Activated T-cell treated with anti-CD3 and anti-CD28 coated beads for 4 hours (primary cell): ENCODE results near the gene GLIPR1.
"Not testable (repeated sequence)": the region's sequence is repeated elsewhere in the genome, so short reads cannot be mapped to it uniquely, and the experiment has no call there.

Experiments
- DNase-seq: peaks from one replicate; pipeline ENCODE4 v3.0.0-alpha.2; 2020

Gene GLIPR1

DNA sequence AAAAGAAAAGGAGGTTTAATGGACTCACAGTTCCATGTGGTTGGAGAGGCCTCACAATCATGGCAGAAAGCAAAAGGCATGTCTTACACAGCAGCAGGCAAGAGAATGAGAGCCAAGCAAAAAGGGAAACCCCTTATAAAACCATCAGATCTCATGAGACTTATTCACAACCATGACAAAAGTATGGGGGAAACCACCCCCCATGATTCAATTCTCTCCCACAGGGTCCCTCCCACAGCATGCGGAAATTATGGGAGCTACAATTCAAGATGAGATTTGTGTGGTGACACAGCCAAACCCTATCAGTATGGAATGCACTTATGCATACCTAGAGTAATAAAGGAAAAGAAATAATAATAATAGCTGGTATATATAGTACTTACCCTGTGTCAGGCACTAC is 4.5 kb upstream of the GLIPR1 start:
- no peak for DNase-seq

DNA sequence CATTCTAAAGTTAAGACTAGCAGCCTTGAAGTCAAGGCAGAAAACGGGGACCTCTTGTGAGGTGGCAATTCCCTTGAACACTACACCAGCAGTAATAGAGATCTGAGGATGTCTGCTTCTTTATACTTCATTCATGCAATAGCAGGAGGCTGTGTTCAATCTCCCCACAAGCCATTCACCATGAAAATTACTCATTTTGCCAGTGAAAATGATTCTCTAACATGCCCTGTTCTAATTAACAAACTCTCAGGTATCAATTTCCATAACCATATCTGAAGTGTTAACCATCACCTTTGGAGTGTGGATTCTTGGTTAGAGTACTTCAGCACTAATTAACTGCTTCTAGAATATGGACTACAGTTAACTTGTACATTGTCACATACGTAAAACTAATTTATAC is 3.4 kb upstream of the GLIPR1 start:
- no peak for DNase-seq

DNA sequence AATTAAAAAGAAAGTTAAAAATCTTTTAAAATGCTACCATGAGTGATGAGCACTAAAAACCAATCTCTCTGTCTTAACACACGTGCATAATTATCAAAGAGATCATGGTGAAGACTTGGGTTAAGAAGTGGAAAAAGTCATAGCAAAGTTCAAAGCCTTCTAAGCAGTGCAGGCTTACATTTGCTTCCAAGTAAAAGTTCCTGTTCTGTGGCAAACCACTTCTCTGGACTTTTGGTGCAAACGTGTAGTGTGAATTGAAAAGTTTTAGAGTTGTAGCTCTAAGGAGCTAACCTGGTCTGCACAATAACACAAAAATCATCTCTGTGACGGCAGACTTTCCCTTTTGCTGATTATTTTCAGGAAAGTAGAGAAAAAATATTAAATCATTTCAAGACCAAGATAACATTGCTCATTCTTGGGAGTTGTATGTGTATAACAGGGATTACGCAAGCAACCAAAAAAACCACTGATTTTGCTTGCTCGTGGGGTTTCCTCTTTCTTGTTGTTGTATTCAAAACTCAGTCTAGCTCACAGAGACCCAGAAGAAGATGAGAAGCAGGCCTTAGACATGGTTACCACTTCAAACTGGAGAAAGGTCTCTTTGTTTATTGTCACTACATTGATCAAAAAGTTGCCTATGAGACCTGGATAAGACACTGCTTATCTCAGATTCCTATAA is 2.3 kb upstream of the GLIPR1 start:
- no peak for DNase-seq

DNA sequence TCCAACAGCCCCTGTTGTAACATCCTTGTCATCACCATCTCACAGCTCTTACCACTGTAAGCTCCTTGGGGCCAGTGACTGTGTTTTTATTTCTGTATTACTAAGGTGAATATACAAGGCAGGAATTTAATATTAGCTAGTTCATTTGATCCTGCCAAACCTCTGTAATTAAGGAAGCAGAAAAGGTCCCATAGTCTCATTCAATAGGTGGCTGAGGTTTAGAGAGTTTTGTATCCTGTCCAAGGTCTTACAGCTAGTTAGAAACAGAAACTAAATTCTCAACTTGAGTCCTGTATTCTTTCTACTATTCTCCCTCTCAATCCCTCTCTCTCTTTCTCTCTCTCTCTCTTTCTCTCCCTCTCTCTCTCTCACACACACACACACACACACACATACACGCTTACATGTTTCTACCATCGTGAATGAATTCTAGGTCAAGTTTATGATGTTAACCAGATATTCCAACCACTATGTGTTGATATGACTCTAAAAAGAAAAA is 543 bp upstream of the GLIPR1 start:
- DNase-seq: no peak

DNA sequence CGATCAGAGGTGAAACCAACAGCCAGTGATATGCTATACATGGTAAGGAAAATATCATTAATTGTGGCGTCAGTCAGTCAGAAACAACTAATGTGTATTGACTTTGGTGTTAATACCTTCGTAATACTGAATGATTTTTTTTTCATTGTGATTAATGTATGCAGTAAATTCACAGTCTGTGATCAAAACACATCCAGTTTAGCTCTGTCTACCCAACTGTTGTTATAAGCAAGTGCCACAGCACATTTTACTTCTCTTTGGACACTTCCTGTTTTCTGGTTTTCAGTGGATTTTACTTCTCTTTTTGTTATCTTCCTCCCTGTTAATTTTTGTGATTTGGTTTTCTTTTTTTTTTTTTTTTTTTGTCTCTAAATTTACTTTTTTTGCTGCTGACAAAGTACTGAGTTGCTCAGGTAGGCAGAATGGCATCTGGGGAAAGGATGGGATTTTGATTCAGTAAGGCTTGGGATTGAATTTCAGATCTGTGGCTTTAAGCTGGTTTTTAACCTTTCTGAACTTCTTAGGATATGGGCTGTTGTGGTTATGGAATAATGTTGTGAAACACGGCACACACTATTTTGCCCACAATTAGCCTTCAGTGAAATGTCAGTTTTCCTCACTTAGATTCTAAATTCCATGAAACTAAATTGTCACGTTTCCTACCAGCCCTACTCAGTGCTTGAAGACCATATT is 604 bp downstream of the GLIPR1 start:
- DNase-seq: no peak

DNA sequence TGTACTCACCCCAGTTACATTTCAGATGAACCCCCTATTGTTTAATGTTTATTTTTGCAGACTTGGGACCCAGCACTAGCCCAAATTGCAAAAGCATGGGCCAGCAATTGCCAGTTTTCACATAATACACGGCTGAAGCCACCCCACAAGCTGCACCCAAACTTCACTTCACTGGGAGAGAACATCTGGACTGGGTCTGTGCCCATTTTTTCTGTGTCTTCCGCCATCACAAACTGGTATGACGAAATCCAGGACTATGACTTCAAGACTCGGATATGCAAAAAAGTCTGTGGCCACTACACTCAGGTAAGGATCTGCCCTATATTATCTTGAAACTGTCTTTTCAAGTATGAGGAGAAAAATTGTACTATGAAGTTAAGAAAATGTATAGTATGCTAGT is 1.2 kb downstream of the GLIPR1 start:
- no peak for DNase-seq

DNA sequence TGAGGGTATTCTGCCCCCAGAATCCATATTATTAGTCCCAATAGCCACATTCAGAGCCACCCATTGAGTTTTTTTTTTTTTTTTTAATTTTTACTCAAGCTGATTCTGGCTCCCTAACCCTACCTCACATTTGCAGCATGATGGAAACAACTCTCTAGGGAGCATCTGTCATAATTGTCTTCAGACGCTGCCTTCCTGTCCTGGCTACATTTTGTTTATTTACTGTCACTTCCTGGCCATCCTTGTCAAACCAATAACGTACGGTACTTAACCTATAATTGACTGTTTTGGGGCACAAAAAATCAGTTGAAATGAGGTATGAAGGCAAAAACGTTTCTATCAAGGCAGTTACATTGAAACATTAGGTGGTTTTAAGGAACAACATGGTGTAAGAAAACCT is 2.1 kb downstream of the GLIPR1 start:
- no peak for DNase-seq

DNA sequence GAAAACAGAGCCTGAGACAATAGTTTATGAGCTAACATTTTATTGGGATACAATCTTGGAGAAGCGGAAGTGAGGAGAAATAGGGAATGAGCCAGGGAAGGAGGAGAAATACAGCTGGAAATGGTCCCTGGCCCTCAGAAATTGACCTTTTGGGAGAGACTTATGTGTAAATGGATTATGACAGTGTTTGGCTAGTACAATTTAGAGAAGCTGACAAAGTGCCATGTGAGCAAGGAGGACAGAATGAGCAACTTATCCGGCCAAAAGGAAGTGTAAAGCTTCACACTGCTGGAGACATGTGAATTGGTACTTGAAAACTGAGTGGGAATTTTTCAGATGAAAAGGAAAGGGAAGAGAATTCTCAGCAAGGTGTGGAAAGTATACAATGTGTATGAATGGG is 2.9 kb downstream of the GLIPR1 start:
- no peak for DNase-seq

DNA sequence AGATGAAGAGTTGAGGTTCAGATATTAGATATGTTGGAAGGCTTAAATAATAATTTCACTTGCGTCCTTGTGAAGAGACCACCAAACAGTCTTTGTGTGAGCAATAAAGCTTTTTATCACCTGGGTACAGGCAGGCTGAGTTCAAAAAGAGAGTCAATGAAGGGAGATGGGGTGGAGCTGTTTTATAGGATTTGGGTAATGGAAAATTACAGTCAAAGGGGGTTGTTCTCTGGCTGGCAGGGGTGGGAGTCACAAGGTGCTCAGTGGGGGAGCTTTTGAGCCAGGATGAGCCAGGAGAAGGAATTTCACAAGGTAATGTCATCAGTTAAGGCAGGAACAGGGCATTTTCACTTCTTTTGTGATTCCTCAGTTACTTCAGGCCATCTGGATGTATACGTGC is 3.9 kb downstream of the GLIPR1 start:
- not testable (repeated sequence) for DNase-seq

DNA sequence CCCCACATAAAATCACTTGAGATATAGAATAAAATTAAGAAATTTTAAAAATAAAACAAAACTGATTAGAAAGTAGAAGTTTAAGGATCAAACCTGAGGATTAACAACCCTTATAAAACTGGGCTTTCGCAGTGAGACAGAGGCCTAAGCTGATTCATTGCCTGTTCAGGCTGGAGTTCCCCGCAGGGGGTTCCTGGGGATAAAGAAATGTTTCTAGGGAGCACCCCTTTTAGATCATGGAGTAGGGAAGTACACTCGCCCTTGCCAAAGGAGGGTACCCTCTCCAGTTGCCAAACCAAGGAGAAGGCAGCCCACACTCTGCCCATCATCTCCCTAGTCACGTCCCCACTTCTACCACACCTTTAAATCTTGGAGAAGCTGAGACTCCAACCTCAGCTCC is 6.8 kb downstream of the GLIPR1 start:
- no peak for DNase-seq

DNA sequence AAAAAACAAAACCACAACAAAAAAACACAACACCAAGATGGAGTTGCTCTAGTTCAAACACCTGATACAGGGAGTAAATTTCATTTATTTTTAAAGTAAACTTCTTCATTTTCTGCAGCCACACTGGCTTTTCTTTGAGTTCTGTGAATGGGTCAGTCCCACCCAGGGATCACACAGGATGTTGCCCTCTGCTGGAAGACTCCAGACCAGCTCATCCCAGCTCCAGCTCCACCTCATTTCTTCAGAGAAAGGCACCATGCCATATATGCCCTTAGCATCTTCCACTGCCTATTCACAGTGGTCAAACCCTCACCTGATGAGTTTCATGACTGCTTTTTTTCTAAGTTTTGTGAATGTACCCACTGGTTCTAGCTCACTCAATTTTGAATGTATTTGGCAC is 8.0 kb downstream of the GLIPR1 start:
- no peak for DNase-seq

DNA sequence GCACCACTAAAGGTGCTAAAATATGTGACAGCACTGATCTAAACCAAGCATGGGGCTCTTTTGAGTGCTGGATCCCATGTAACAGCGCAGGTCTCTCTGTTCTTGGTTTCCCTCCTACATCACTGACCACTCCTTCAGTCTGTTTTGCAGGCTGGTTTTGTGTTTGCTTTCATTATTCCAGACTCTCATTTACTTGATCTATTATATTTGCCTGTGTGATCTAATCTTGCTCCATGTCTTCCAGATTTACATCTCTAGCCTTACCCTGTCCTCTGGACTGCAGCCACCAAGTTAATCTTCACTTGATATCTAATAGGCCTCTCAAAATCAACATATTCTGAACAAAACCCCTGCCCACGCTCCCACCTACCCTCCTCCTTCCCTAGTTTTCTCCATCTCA is 8.6 kb downstream of the GLIPR1 start:
- no peak for DNase-seq

DNA sequence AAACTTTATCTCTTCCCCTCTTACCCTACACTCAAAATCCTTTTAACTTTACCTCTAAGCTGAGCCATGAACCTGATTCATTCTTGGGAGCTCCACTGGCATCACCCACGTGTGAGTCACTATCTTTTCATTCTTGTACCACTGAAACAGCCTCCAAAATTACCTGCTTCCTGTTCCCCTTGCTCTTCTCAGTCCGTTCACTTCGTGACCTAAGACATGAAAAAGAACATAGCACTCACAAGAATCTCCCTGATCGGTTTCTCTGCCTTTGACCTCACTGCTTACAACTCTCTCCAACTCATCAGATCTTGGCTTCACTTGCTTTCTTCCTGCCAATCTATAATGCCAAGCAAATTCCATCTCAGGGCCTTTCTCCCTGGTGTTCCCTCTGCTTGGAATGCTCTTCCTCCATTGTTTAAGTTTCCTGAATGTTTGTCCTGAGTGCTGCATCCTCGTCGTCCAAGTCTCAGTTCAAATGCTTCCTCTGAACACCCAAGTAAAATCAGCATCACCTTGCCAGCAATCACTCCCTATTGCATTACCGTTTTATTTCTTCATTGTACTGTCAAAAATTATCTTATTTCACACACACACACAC is 9.2 kb downstream of the GLIPR1 start:
- DNase-seq: no peak

DNA sequence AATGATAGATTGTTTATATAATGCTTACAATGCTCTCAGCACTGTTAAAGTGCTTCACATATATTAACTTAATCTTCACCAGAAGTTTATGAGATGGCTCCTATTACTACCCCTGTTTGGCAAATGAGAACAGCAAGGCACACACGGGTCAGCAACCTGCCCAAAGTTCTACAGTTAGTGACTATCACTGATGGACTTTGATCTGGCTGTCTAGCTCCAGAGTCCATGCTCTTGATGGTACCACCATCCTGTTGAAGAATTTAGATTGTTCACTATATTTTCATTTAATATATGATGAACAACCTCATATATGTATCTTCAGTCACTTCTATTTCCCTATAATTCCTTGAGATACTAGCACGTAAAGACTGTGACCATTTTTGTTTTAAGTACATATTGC is 10.6 kb downstream of the GLIPR1 start:
- DNase-seq: no peak

DNA sequence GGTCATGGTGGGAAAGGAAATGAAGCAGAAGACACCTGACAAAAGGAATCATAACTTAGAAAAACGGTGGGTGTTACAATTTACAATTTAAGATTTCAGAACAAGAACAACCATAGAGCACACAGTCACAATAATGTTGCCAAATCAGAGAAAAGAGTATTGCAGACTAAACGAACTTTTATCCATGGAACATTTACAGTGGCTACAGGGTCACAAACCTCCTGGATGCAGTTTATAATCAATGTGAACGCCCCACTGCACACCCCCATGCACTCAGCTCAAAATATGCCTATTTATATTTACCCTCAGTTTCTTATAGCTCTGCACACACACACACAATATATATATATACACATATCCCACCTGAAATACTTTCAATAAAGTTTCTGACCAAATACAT is 22.9 kb downstream of the GLIPR1 start:
- no peak for DNase-seq

DNA sequence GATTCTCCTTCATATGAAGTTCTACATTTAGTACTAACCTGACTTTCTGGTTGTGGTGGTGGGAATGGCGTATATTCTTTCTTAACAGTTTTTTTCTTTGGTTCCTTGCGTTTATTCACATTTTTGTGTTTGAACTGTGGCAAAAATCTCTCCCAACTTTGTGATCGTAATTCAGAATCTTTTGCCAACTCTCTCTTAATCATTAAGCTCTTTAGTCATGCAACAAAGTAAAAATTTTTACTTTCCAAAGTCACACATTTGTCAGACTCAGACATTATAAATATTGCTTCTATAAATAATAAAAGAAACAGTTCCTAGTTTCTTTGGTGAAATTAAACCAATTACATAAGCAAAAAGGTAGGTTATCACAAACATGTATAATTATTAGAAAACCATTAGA is 23.3 kb downstream of the GLIPR1 start:
- DNase-seq: no peak

DNA sequence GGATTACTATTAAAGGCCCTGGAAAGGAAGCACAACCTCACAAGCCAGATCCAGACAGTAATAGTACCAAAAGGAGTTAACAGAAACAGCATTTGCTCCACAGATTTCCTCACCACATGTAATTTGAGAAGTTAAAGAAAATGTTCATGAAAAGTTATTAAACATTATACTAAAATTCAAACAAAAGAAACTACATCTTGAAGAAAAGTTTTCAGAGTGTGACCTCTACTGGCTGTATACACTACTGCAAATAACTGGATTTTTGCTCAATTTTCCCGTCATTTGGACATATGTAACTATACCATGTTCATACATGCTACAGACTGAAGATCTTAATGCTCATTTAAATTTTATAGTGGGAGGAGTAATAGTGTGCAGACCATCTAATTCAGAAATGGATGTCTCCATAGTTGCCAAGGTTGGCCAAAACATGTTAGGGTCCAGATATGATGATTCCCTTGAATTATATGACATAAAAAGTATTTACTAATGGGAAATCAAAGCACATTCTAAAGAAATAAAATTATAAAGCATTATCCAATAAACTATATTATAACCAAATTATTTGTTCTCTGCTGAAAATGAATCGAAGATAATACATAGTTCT is 25.3 kb downstream of the GLIPR1 start:
- DNase-seq: no peak

DNA sequence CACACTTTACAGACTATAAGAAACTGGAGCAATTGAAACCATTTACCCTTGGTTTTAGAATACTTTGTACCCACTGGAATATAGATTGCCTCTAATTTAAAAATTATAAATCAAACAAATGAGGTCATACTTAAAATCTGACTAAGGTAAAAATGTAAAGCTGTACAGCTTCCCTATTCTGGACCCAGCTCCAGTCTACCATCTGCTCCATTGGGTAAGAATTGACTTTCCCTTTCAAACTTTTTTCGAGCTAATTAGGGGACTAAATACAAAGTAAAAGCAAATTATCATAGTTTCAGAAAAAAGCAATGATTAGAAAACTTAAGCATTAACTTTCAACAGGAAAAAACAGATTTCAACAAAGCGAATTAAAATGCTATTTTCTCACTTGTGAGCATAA is 26.5 kb downstream of the GLIPR1 start:
- no peak for DNase-seq

DNA sequence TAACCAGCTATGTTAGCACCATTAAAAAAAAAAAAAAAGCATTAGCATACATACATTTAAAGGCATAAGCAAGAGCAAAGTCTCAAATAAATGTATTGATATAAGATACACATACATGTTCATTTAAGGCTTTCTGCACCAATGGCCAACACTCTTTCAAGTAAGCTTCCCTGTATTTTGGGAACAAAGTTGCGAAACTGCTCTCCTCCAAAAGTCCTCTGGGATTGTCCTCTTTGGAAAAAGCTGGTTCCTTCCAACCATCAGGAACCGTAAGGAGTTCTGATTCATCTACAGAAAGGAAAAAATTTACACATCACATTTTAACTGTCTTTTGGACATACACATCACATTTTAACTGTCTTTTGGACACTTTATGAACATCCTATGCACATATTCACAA is 27.6 kb downstream of the GLIPR1 start:
- no peak for DNase-seq

DNA sequence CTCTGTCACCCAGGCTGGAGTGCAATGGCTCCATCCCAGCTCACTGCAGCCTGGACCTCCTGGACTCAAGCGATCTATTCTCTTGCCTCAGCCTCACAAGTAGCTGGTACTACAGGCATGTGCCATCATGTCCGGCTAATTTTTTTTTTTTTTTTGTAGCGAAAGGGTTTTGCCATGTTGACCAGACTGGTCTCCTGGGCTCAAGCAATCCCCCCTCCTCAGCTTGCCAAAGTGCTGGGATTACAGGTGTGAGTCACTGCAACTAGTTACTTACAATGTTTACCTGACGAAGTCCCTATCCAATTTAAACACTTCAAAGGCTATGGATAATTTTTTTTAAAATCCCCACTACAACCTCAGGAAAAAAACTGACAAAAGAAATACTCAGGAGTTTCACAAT is 29.1 kb downstream of the GLIPR1 start:
- no peak for DNase-seq

DNA sequence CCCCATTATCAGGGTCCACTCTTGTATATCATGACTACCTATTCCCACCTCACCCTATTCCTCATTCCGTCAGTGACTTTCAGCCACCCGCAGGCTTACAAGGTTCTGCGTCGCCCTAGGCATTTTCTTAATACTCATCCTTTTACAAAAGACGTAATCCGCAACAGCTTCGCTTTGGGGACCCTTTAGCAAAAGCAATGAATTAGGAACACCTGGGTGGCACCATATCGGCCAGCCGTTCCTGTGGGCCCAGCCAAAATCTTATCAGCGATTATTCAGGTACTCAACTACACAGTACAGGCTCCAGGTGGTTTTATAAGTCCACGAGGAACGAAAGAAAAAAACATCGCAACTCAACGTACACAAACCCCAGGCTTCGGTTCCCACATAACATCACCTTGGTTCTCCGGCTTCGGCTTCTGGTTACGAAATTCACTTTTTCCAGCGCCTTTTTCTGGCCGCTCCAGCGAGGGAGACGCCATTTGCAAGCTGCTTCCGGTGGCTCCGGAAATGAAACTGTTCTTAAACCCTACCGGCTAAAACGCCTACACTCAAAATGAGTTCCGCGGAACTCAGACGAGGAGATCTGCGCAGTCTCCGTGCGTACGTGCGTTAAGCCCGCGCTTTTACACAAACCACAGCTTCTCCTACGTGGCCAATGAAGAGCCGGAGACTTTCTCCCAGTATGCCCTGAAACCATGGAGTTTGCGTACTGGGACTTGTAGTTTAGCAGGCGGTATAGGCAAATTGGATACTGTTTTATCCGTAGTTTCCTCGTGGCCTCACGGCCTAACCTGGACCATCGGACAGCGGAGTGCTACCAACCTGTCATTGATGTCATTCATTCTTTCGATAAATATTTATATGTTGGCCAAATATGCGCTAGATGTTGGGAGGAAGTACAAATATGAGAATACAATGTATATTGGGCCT is 30.8 kb downstream of the GLIPR1 start, which contains the start of gene KRR1:
TSS of gene KRR1 (minus strand) at position 494 of the 933 bp plus-strand sequence. CDS start at position 482, 12 bp downstream.
- peak; percentile 80 for DNase-seq

DNA sequence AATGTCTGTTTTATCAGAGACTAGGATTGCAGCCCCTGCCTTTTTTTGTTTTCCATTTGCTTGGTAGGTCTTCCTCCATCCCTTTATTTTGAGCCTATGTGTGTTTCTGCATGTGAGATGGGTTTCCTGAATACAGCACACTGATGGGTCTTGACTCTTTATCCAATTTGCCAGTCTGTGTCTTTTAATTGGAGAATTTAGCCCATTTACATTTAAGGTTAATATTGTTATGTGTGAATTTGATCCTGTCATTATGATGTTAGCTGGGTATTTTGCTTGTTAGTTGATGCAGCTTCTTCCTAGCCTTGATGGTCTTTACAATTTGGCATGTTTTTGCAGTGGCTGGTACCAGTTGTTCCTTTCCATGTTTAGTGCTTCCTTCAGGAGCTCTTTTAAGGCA is 40.7 kb downstream of the GLIPR1 start:
- DNase-seq: not testable (repeated sequence)

DNA sequence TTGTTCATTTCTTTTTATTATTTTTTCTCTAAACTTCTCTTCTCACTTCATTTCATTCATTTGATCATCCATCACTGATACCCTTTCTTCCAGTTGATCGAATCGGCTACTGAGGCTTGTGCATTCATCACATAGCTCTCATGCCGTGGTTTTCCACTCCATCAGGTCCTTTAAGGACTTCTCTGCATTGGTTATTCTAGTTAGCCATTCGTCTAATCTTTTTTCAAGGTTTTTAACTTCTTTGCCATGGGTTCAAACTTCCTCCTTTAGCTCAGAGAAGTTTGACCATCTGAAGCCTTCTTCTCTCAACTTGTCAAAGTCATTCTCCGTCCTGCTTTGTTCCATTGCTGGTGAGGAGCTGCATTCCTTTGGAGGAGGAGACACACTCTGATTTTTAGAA is 41.6 kb downstream of the GLIPR1 start:
- not testable (repeated sequence) for DNase-seq
